ENCODE measurements around the gene XAF1. TPM values are rescaled to one million over a fixed set of nuclear protein-coding genes. Genes with fewer than 3 reads are reported as not detected.

XAF1 gene, protein sequence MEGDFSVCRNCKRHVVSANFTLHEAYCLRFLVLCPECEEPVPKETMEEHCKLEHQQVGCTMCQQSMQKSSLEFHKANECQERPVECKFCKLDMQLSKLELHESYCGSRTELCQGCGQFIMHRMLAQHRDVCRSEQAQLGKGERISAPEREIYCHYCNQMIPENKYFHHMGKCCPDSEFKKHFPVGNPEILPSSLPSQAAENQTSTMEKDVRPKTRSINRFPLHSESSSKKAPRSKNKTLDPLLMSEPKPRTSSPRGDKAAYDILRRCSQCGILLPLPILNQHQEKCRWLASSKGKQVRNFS
- total RNA-seq, result 10 to 100 TPM; 22.5 to 43.9 (median 31.3) TPM
- polyA plus RNA-seq, result 31.1 TPM
- long read RNA-seq, donor 1, partial matches to known transcripts, result 3 of 4 reads
- long read RNA-seq, donor 1, other reads (novel, unspliced or antisense), result 1 of 4 reads
- long read RNA-seq, donor 2, partial matches to known transcripts, result 0 of 4 reads
- long read RNA-seq, donor 2, other reads (novel, unspliced or antisense), result 3 of 4 reads
- long read RNA-seq, donor 3, transcript XAF1-202 (7 exons, 3,623 nt), result major isoform, 8 of 30 reads
- long read RNA-seq, donor 3, partial matches to known transcripts, result 4 of 30 reads
- long read RNA-seq, donor 3, other reads (novel, unspliced or antisense), result 12 of 30 reads
- long read RNA-seq, donor 4, partial matches to known transcripts, result 1 of 1 reads
- long read RNA-seq, donor 4, other reads (novel, unspliced or antisense), result 0 of 1 reads

DNA sequence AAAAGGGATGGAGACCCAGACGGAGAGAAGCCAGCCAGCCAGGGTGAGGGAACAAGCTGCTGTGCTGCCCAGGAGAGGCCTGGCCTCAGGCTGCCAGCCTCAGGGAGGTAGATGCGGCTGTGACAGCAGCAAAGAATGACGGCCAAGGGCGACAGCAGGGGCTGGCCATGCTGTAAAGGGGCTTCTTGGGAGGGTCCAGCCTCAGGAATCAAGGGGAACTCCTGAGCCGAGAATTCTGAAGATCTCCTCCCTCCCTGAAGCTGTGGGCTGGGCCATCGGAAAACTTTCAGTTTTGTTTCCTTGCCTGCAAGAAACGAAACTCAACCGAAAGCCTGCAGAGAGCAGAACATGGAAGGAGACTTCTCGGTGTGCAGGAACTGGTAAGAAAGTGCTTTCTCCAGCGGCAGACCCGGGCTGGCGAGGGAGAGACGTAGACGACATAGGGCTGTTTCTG, at the start of gene XAF1:
Gene XAF1, plus strand, starts transcription at position 316 of the 454 bp plus-strand sequence. Its CDS starts 33 bp downstream, at position 349.
- 17% methylated on average over 14 of the region's 14 CpGs for WGBS
- Histone ChIP-seq H3K27me3 (ENCODE audit: control insufficient read depth, insufficient read depth) (no peaks in the 10 kb centered on the region), H3K9me3 (ENCODE audit: control insufficient read depth, low read length) (no peaks in the 10 kb centered on the region), H3K4me1 (ENCODE audit: control insufficient read depth, insufficient read depth, low read length) (peaks cover 13% of the 10 kb centered on the region), H3K27ac (ENCODE audit: low read length) (peak within 1 kb of the TSS; percentile 83), H3K4me3 (ENCODE audit: low read length) (peak within 1 kb of the TSS; percentile 63)
- peak; percentile 45 to 68 (median 66) for DNase-seq
- intact Hi-C loops (cut with DNase I), result no loop called here
- peak; percentile 55 to 72 for ATAC-seq

DNA sequence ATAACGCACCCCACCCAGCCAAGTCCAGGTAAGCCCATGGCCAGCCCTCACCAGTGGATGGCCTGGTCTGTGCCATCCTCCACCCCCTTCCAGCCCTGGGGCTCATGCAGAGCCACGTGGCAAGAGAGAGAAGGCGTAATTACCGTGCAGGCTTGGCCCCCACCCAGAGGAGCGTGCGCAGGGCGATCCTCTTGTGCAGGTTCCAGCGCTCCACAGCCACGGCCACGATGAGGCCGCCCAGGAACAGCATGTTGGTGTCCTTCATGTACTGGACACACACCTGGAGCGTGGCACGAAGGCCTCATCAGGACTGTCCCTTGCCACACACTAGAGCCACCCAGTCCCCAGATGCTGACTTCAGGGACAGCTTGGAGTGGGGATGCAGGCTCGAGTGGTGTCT, 49.3 kb upstream of the XAF1 start:
- no peaks in the 10 kb centered on the region for H3K27me3 ChIP-seq (ENCODE audit: control insufficient read depth, insufficient read depth)
- no peak overlapping the region for H3K27ac ChIP-seq (ENCODE audit: low read length)
- intact Hi-C loops (cut with DNase I), result no loop called here
- WGBS, result 86% methylated on average over 14 of the region's 14 CpGs
- peak in 1 of 2 donors; percentile 24 for ATAC-seq
- DNase-seq, result no peak
- H3K4me3 ChIP-seq (ENCODE audit: low read length), result no peak overlapping the region
- H3K4me1 ChIP-seq (ENCODE audit: control insufficient read depth, insufficient read depth, low read length), result no peaks in the 10 kb centered on the region
- no peaks in the 10 kb centered on the region for H3K9me3 ChIP-seq (ENCODE audit: control insufficient read depth, low read length)

DNA sequence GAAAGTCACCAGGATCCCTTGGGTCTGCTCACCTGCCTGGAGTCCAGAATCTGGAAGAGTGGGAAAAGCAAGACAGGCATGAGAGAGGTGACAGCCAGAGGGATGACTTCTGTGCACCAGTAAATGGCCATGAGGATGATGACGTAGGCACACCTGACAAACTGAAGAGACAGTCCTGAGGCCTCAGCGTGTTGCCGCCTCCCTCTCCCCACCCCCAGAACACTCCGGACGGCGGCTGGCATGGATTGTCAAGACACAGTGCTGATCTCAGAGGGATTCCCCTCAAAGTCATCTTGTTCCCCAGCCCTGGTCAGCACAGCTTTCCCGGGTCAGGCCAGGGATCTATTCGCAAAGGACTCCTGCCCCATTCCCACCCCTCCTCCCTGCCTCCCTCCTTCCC, 48.9 kb upstream of the XAF1 start:
- Histone ChIP-seq H3K4me3 (ENCODE audit: low read length) (no peak overlapping the region), H3K27ac (ENCODE audit: low read length) (no peak overlapping the region), H3K4me1 (ENCODE audit: control insufficient read depth, insufficient read depth, low read length) (no peaks in the 10 kb centered on the region), H3K27me3 (ENCODE audit: control insufficient read depth, insufficient read depth) (no peaks in the 10 kb centered on the region), H3K9me3 (ENCODE audit: control insufficient read depth, low read length) (no peaks in the 10 kb centered on the region)
- intact Hi-C loops (cut with DNase I), result no loop called here
- no peak for DNase-seq
- 77% methylated on average over 8 of the region's 8 CpGs for WGBS
- ATAC-seq, result no peak

DNA sequence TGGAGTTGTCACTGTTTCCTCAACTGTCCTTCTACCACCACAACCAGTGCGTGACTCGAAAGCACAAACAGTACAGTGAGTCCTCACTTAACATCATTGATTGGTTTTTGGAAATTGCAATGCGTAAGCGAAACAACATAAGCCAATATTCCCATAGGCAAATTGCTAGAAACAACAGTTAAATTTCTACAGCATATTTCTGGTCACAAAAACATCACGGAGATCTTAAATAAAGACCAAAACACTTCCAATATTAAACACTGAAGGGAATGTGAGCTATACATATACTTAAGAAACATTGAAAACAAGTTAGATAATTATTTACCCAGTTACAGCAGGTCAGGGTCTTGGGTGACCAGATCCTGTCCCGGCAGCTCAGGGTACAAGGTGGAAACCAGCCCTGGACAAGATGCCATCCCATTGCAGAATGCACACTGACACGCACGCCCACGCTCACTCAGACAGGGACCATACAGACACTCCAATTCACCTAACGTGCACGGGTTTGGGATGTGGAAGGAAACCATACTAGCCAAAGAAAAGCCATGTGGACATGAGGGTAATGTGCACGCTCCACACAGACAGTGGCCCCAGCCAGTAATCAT, 47.4 kb upstream of the XAF1 start:
- DNase-seq, result no peak
- intact Hi-C loops (cut with DNase I), result no loop called here
- H3K4me1 ChIP-seq (ENCODE audit: control insufficient read depth, insufficient read depth, low read length), result no peaks in the 10 kb centered on the region
- H3K9me3 ChIP-seq (ENCODE audit: control insufficient read depth, low read length), result no peaks in the 10 kb centered on the region
- H3K27me3 ChIP-seq (ENCODE audit: control insufficient read depth, insufficient read depth), result no peaks in the 10 kb centered on the region
- ATAC-seq, result no peak
- no peak overlapping the region for H3K4me3 ChIP-seq (ENCODE audit: low read length)
- WGBS, result 91% methylated on average over 12 of the region's 12 CpGs
- H3K27ac ChIP-seq (ENCODE audit: low read length), result no peak overlapping the region

DNA sequence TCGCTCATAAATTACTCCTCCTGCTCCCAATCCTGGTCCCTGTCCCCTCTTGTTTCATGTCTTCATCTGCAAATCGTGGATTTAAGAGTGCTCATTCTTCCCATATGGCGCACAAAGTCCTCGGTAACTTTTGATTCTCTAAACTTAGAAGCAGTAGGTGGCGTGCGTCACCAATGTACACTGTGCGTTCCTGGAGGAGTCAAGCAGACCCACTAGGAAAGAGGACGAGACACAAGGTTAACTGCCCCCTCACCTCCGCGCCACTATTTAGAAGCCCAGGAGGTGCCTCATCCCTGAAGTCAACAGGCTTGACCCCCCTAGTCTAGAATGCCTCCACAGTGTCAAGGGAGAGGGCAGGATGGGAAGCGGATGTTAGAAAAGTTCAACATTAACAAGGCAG, 45.5 kb upstream of the XAF1 start:
- H3K27ac ChIP-seq (ENCODE audit: low read length), result no peak overlapping the region
- intact Hi-C loops (cut with DNase I), result no loop called here
- ATAC-seq (no peak), DNase-seq (no peak)
- no peaks in the 10 kb centered on the region for H3K4me1 ChIP-seq (ENCODE audit: control insufficient read depth, insufficient read depth, low read length)
- H3K9me3 ChIP-seq (ENCODE audit: control insufficient read depth, low read length), result peaks cover 2% of the 10 kb centered on the region
- WGBS, result 82% methylated on average over 11 of the region's 11 CpGs
- no peak overlapping the region for H3K4me3 ChIP-seq (ENCODE audit: low read length)
- H3K27me3 ChIP-seq (ENCODE audit: control insufficient read depth, insufficient read depth), result no peaks in the 10 kb centered on the region

DNA sequence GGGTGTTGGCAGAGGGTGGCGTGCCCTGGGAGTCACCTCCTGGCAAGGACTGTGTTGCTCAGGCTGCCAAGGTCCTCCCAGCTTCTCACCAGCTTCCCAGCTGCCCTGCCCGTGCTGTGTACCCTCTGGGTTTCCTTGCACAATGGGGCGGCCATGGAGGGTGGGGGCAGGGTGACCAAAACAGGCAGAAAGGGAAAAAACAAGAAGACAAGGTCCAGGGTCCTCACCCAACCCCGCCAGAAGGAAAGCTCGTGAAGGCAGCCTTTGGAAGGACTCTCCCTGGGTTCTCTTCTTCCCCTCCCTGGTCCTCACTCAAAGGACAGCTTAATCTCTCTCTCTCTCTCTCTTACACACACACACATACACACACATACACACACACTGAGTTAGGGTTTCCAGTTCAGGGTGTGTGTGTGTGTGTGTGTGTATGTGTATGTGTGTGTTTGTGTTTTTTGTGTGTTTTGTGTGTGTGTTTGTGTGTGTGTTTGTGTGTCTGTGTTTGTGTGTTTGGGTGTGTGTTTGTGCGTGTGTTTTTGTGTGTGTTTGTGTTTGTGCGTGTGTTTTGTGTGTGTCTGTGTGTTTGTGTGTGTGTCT, 44.7 kb upstream of the XAF1 start:
- intact Hi-C loops (cut with DNase I), result no loop called here
- Histone ChIP-seq H3K27me3 (ENCODE audit: control insufficient read depth, insufficient read depth) (no peaks in the 10 kb centered on the region), H3K4me3 (ENCODE audit: low read length) (no peak overlapping the region), H3K27ac (ENCODE audit: low read length) (no peak overlapping the region), H3K9me3 (ENCODE audit: control insufficient read depth, low read length) (peaks cover 2% of the 10 kb centered on the region), H3K4me1 (ENCODE audit: control insufficient read depth, insufficient read depth, low read length) (no peaks in the 10 kb centered on the region)
- ATAC-seq (peak in 1 of 2 donors; percentile 47), DNase-seq (no peak)
- 61% methylated on average over 7 of the region's 7 CpGs for WGBS

DNA sequence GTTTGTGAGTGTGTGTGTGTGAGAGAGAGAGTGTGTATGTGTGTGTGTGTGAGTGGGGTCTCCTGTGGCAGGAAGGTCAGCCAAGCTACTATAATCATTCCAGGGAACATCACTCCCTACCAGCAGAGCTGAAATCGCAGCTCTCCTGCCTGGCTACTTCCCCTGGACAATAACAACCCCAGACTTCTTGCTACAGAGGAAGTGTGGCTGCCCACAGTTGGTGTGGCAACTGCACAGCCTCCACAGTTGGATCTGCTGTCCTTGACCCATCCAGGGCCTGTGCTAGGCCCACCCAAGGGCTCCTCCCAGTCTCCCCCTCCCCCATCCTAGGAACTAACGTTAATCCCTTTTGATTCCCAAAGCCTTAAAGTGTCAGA, 44.2 kb upstream of the XAF1 start:
- no peaks in the 10 kb centered on the region for H3K27me3 ChIP-seq (ENCODE audit: control insufficient read depth, insufficient read depth)
- no peak overlapping the region for H3K4me3 ChIP-seq (ENCODE audit: low read length)
- 49% methylated on average over 2 of the region's 2 CpGs for WGBS
- DNase-seq (no peak), ATAC-seq (no peak)
- no peak overlapping the region for H3K27ac ChIP-seq (ENCODE audit: low read length)
- H3K4me1 ChIP-seq (ENCODE audit: control insufficient read depth, insufficient read depth, low read length), result no peaks in the 10 kb centered on the region
- H3K9me3 ChIP-seq (ENCODE audit: control insufficient read depth, low read length), result peaks cover 2% of the 10 kb centered on the region
- intact Hi-C loops (cut with DNase I), result no loop called here

DNA sequence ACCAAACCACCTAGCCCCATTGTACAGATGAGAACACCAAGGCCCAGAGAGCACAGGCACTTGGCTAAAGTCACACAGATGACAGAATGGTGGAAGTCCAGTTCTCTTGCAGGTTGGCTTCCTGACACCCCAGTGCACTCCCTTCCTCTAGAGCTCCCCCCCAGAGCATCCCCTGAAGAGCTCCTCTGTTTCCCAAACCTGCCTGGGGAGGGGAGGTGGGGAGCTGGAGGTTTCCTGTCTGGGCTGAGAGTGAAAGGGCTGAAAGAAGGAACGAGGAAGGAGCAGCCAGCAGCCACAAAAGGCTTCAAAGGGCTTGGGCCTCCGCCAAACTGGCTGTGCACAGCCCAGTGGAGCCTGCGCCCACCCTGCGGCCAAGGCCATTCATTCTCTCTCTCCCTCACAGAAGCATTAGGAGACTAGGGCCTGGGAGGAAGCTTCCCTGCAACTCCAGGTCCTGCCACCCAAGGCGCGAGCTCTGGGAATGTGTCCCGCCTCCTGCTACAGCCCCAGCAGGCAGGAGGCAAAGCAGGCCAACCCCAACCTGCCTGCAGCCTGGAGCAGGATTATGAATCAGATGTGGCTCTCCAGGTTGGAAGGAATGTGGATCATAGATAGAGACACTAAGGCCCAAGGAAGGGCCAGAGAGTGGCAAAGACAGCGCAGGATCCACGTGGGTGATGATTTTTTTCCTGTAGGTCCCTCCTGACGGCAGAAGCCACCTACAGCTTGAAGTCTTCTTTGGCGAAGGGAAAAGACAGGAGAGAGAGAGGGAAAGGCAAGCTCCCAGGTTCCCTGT, 43.6 kb upstream of the XAF1 start:
- Histone ChIP-seq H3K4me1 (ENCODE audit: control insufficient read depth, insufficient read depth, low read length) (no peaks in the 10 kb centered on the region), H3K27ac (ENCODE audit: low read length) (no peak overlapping the region), H3K9me3 (ENCODE audit: control insufficient read depth, low read length) (peaks cover 2% of the 10 kb centered on the region), H3K27me3 (ENCODE audit: control insufficient read depth, insufficient read depth) (no peaks in the 10 kb centered on the region), H3K4me3 (ENCODE audit: low read length) (no peak overlapping the region)
- DNase-seq, result no peak
- 31% methylated on average over 11 of the region's 11 CpGs for WGBS
- intact Hi-C loops (cut with DNase I), result no loop called here
- ATAC-seq, result no peak

DNA sequence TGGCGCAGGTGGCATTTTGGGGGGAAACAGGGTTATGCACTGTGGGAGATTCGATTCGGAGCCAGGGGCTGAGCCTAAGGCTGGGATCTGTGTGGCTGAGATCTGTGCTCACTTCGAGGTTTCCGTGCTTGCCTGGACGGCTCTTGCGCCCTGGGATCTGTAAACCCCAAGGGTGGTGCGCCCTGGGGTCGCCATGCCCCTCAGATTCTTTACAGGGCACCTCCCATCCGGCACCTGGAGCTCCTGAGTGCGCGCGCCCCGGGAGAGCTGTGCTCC, 43.1 kb upstream of the XAF1 start:
- no peaks in the 10 kb centered on the region for H3K27me3 ChIP-seq (ENCODE audit: control insufficient read depth, insufficient read depth)
- no peak overlapping the region for H3K27ac ChIP-seq (ENCODE audit: low read length)
- H3K4me1 ChIP-seq (ENCODE audit: control insufficient read depth, insufficient read depth, low read length), result no peaks in the 10 kb centered on the region
- peaks cover 2% of the 10 kb centered on the region for H3K9me3 ChIP-seq (ENCODE audit: control insufficient read depth, low read length)
- WGBS, result 12% methylated on average over 14 of the region's 14 CpGs
- no peak for DNase-seq
- intact Hi-C loops (cut with DNase I), result no loop called here
- no peak overlapping the region for H3K4me3 ChIP-seq (ENCODE audit: low read length)
- ATAC-seq, result peak in 1 of 2 donors; percentile 19

DNA sequence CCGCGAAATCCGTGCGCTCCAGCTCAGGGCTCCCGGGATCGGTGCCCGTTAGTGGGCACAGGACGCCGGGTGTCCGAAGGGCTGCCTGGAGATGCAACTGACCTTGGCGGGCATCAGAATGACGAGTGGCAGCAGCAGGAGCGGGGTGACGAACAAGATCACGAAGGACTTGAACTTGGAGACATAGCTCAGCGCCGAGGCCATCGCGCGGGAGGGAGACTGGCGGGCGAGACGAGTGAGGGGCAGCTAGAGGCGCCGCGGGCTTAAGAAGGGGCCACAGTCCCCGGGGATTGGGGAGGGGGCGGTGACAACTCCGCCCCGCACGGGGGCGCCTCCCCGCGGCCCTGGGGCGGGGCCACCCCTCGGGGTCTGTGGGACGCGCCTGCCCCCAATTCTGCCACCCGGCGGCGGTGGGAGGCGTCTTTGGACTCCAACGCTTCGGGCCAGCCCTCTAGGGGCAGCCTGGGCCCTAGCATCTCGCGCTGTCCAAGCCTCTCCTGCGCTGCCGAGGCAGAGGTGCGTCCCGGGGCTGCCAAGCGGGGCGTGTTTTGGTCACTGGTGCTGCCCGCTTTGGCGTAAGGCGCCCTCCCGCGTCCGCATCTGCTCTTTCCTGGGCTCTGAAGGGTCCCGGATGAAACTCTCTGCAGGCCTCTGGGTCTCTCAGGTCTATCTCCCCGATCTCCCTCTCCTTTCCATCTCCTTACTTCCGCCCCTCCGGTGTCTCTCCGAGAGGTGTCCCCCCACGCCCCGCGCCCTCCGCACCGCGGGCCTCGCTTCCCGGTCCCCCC, 42.5 kb upstream of the XAF1 start, which contains the start of gene SLC13A5:
Gene SLC13A5, minus strand, starts transcription at position 240 of the 788 bp plus-strand sequence. Its CDS starts 36 bp downstream, at position 204.
- peak in 2 of 3 donors; percentile 19 to 60 for DNase-seq
- WGBS, result under 1% methylated on average over 71 of the region's 71 CpGs
- H3K4me1 ChIP-seq (ENCODE audit: control insufficient read depth, insufficient read depth, low read length), result no peaks in the 10 kb centered on the region
- peak; percentile 62 to 84 for ATAC-seq
- peaks cover 2% of the 10 kb centered on the region for H3K9me3 ChIP-seq (ENCODE audit: control insufficient read depth, low read length)
- H3K4me3 ChIP-seq (ENCODE audit: low read length), result peak within 1 kb of the TSS; percentile 3
- intact Hi-C loops (cut with DNase I), result no loop called here
- H3K27ac ChIP-seq (ENCODE audit: low read length), result no peak within 1 kb of the TSS
- no peaks in the 10 kb centered on the region for H3K27me3 ChIP-seq (ENCODE audit: control insufficient read depth, insufficient read depth)
